GM12878 (cell line): ENCODE results near the gene ADAMTSL1. TPM values are rescaled to one million over a fixed set of nuclear protein-coding genes. Genes with fewer than 3 reads are reported as not detected.

Source experiments
- ATAC-seq: fragments of 200-7000 bp; cut with Tn5 transposase; 3 replicates; pipeline ENCODE4 v1.9.1; 2020; ENCODE audit warnings: mild to moderate bottlenecking, moderate library complexity
- Bru-seq: library from RNA; stranded (reverse); fragments of 400-500 nt; gene quantifications from one replicate; lab custom pipeline; 2021; lab: Mats Ljungman, UMichigan
- BruChase-seq, 2 experiments: library from RNA; stranded (reverse); fragments of 400-500 nt; gene quantifications; one replicate each; lab custom pipeline; 2021; lab: Mats Ljungman, UMichigan
- BruUV-seq: library from RNA; stranded (reverse); fragments of 400-500 nt; replicated peaks from 2 replicates; lab custom pipeline; 2021; lab: Mats Ljungman, UMichigan
- CTCF ChIA-PET: fragments of 300-600 bp; sonication (Branson Sonifier 250); formaldehyde crosslinking; extraction: SDS; loops from one replicate; lab custom pipeline; 2021; ENCODE audit warnings: inconsistent platforms; lab: Yijun Ruan, JAX
- POLR2A ChIA-PET: fragments of 350-600 bp; formaldehyde crosslinking; extraction: SDS; loops from one replicate; lab custom pipeline; 2021; ENCODE audit warnings: inconsistent platforms; lab: Charles Lee
- RAD21 ChIA-PET: fragments of 300-600 bp; sonication (Branson Sonifier 250); formaldehyde crosslinking; loops from one replicate; lab custom pipeline; 2023; ENCODE audit warnings: antibody characterized with exemption; ENCODE audit not compliant: unreplicated experiment; lab: Charles Lee
- SMC1A ChIA-PET: fragments of 300-600 bp; sonication (Branson Sonifier 250); formaldehyde crosslinking; loops from one replicate; lab custom pipeline; 2023; ENCODE audit not compliant: unreplicated experiment, uncharacterized antibody; lab: Charles Lee
- DNase-seq: peaks from one replicate; pipeline ENCODE4 v3.0.0-alpha.2; 2011; ENCODE audit warnings: low read depth, low spot score
- FAIRE-seq: peaks from 3 replicates; lab custom pipeline; 2011; peaks lifted over from hg19 to GRCh38; lab: Jason Lieb, UNC
- H2AFZ ChIP-seq: 2 replicates; pipeline ENCODE4 v1.6.0; 2011; ENCODE audit warnings: low read depth, low read length, control low read depth; ENCODE audit not compliant: control insufficient read depth
- H3K27ac ChIP-seq: 2 replicates; pipeline ENCODE4 v1.5.1; 2011; ENCODE audit warnings: control low read depth; ENCODE audit not compliant: control insufficient read depth, insufficient read depth
- H3K27me3 ChIP-seq, 2 experiments: replicated peaks in 1 of 2; 2 replicates each; pipeline versions ENCODE4 v1.6.0 to v1.6.1; 2011; ENCODE audit warnings: low read length in 1 of 2; ENCODE audit not compliant: control insufficient read depth in 2 of 2, insufficient read depth in 2 of 2
- H3K36me3 ChIP-seq, 2 experiments: 2 replicates each; pipeline ENCODE4 v1.5.1; 2011; ENCODE audit warnings: low read length in 1 of 2; ENCODE audit not compliant: control insufficient read depth in 2 of 2, insufficient read depth in 2 of 2
- H3K4me1 ChIP-seq: 2 replicates; pipeline ENCODE4 v1.6.1; 2011; ENCODE audit warnings: mild to moderate bottlenecking, low read length, moderate library complexity, mixed read lengths; ENCODE audit not compliant: control insufficient read depth, insufficient read depth
- H3K4me2 ChIP-seq: 2 replicates; pipeline ENCODE4 v1.6.0; 2011; ENCODE audit warnings: control low read depth; ENCODE audit not compliant: control insufficient read depth, insufficient read depth
- H3K4me3 ChIP-seq: fragments of 200-600 bp; sonication (generic); 2 replicates; pipeline ENCODE4 v1.5.1; 2016
- H3K79me2 ChIP-seq: 2 replicates; pipeline ENCODE4 v1.6.0; 2011; ENCODE audit warnings: low read length; ENCODE audit not compliant: control insufficient read depth, insufficient read depth
- H3K9ac ChIP-seq: 2 replicates; pipeline ENCODE4 v1.8.0; 2011; ENCODE audit warnings: low read length, control low read depth, mixed read lengths; ENCODE audit not compliant: control insufficient read depth, insufficient read depth
- H3K9me3 ChIP-seq: replicated peaks from 3 replicates; pipeline ENCODE4 v1.5.1; 2011; ENCODE audit warnings: mild to moderate bottlenecking, low read length; ENCODE audit not compliant: control insufficient read depth, insufficient read depth
- H4K20me1 ChIP-seq: 2 replicates; pipeline ENCODE4 v1.6.0; 2011; ENCODE audit not compliant: control insufficient read depth, insufficient read depth
- HDGF ChIP-seq: fragments of 450-650 bp; IDR thresholded peaks from 2 replicates; pipeline ENCODE4 v1.6.1; 2016; ENCODE audit warnings: antibody characterized with exemption
- IRF4 ChIP-seq: IDR thresholded peaks from 2 replicates; pipeline ENCODE4 v1.6.1; 2011; ENCODE audit warnings: low read depth, low read length
- MEF2B ChIP-seq: fragments of 450-650 bp; IDR thresholded peaks from 2 replicates; pipeline ENCODE4 v1.6.1; 2018; ENCODE audit warnings: mild to moderate bottlenecking, moderate library complexity; ENCODE audit not compliant: partially characterized antibody, poor library complexity, severe bottlenecking
- RAD51 ChIP-seq: fragments of 450-650 bp; IDR thresholded peaks from 2 replicates; pipeline ENCODE4 v1.6.1; 2016; ENCODE audit warnings: moderate library complexity, mild to moderate bottlenecking, inconsistent platforms
- RBBP5 ChIP-seq: fragments of 200-600 bp; sonication (generic); conservative IDR thresholded peaks from 2 replicates; pipeline ENCODE4 v1.6.1; 2016
- RFX5 ChIP-seq: IDR thresholded peaks from 2 replicates; pipeline ENCODE4 v1.6.1; 2011; ENCODE audit warnings: low read depth, low read length, improper control_type of control experiment
- SREBF1 ChIP-seq: IDR thresholded peaks from 2 replicates; pipeline ENCODE4 v1.6.1; 2012; ENCODE audit warnings: mild to moderate bottlenecking, low read length
- SUPT20H ChIP-seq: IDR thresholded peaks from 2 replicates; pipeline ENCODE4 v1.6.1; 2011; ENCODE audit warnings: low read depth, mild to moderate bottlenecking, low read length, moderate library complexity, borderline replicate concordance; ENCODE audit not compliant: control insufficient read depth
- WGBS: methylation state at CpG from one replicate; pipeline ENCODE4 v1.1.6; 2016; ENCODE audit warnings: low lambda C conversion rate; ENCODE audit not compliant: insufficient replicate concordance, insufficient coverage; ENCODE audit errors: missing lambda C conversion rate; 5-methylcytosine and 5-hydroxymethylcytosine counted together
- in situ Hi-C: fragments of 300-500 bp; cut with MboI; formaldehyde crosslinking; loops from 9 replicates; pipeline ENCODE4 v1.14.3; 2018; ENCODE audit warnings: mixed read lengths
- intact Hi-C: fragments of 100-400 bp; cut with micrococcal nuclease; formaldehyde crosslinking; loops from one replicate; pipeline ENCODE4 v1.14.2; 2022; ENCODE audit not compliant: unreplicated experiment
- long read RNA-seq, 2 experiments: library from polyadenylated mRNA; unstranded; transcript quantifications; one replicate each; pipeline ENCODE4 v2.0.0, GENCODE V29; 2019 to 2020
- polyA minus RNA-seq, 3 experiments: library from RNA; depleted of rRNA, polyadenylated mRNA; stranded (reverse); fragments of >200 nt; gene quantifications; 2 replicates each; pipeline ENCODE4 v1.2.3, GENCODE V29; 2011
- polyA plus RNA-seq, 11 experiments: library from polyadenylated mRNA; depleted of rRNA in 4 of 11; unstranded in 6 of 11; stranded (reverse) in 5 of 11; fragments of >200 nt; fragmentation: Nextera tagmentation in 4 of 11; fragmentation: Illumina TruSeq in 1 of 11; extraction: Ambion mirVana in 4 of 11; extraction: Trizol in 1 of 11; gene quantifications; 1 replicate in 1 of 11; 2 replicates in 10 of 11; pipeline versions ENCODE4 v1.2.1 to v1.2.3, GENCODE V29; 2011 to 2016; ENCODE audit warnings: inconsistent platforms in 2 of 11, missing spikeins in 2 of 11, low read depth in 1 of 11
- total RNA-seq, 4 experiments: library from RNA; depleted of rRNA in 3 of 4; stranded (reverse); fragments of >200 nt in 3 of 4; fragmentation: Illumina TruSeq in 1 of 4; extraction: Trizol in 1 of 4; gene quantifications; 2 replicates each; pipeline versions ENCODE4 v1.2.1 to v1.2.3, GENCODE V29; 2013 to 2021
- TF ChIP-seq, protein P1 (sequence below): IDR thresholded peaks from 2 replicates; pipeline ENCODE4 v1.6.1; 2011; ENCODE audit warnings: low read depth, low read length, improper control_type of control experiment, borderline replicate concordance
- TF ChIP-seq, protein P2 (sequence below): fragments of 450-650 bp; IDR thresholded peaks from 2 replicates; pipeline ENCODE4 v1.6.1; 2018; ENCODE audit warnings: mild to moderate bottlenecking, low read depth, moderate library complexity; ENCODE audit not compliant: partially characterized antibody

The ADAMTSL1 gene, protein sequence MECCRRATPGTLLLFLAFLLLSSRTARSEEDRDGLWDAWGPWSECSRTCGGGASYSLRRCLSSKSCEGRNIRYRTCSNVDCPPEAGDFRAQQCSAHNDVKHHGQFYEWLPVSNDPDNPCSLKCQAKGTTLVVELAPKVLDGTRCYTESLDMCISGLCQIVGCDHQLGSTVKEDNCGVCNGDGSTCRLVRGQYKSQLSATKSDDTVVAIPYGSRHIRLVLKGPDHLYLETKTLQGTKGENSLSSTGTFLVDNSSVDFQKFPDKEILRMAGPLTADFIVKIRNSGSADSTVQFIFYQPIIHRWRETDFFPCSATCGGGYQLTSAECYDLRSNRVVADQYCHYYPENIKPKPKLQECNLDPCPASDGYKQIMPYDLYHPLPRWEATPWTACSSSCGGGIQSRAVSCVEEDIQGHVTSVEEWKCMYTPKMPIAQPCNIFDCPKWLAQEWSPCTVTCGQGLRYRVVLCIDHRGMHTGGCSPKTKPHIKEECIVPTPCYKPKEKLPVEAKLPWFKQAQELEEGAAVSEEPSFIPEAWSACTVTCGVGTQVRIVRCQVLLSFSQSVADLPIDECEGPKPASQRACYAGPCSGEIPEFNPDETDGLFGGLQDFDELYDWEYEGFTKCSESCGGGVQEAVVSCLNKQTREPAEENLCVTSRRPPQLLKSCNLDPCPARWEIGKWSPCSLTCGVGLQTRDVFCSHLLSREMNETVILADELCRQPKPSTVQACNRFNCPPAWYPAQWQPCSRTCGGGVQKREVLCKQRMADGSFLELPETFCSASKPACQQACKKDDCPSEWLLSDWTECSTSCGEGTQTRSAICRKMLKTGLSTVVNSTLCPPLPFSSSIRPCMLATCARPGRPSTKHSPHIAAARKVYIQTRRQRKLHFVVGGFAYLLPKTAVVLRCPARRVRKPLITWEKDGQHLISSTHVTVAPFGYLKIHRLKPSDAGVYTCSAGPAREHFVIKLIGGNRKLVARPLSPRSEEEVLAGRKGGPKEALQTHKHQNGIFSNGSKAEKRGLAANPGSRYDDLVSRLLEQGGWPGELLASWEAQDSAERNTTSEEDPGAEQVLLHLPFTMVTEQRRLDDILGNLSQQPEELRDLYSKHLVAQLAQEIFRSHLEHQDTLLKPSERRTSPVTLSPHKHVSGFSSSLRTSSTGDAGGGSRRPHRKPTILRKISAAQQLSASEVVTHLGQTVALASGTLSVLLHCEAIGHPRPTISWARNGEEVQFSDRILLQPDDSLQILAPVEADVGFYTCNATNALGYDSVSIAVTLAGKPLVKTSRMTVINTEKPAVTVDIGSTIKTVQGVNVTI (N-terminal part only)
- total RNA-seq (2013; cell fraction: nucleolus; rRNA removed), result 0.12 and 0.19 TPM in 2 replicates
- total RNA-seq (2014; rRNA removed) (0.06 and 0.11 TPM in 2 replicates), total RNA-seq (2014; rRNA removed; fragmentation: Illumina TruSeq; extraction: Trizol) (not detected in 2 replicates), total RNA-seq (2021) (0.10 and 0.35 TPM in 2 replicates), polyA plus RNA-seq (2011; rRNA removed) (not detected in 2 replicates), polyA plus RNA-seq (2014; fragmentation: Illumina TruSeq; extraction: Trizol) (not detected in 2 replicates), polyA plus RNA-seq (2014; fragmentation: Nextera tagmentation; extraction: Ambion mirVana) (not detected), polyA plus RNA-seq (2014; rRNA removed) (0.01 and 0.11 TPM in 2 replicates), polyA plus RNA-seq (2016; fragmentation: Nextera tagmentation; extraction: Ambion mirVana) (under 1 TPM in 1 of 2 experiments, not detected in 1; 0.09 TPM), polyA minus RNA-seq (2011; rRNA and poly(A)+ RNA removed) (not detected in 2 replicates), Bru-seq, nascent RNA (percentile 6 among the genes with signal in this experiment), BruChase-seq, experiment 1, labeled RNA remaining after a 6-hour chase (percentile 1 among the genes with signal in this experiment), BruChase-seq, experiment 2, labeled RNA remaining after a 2-hour chase (percentile 2 among the genes with signal in this experiment)
- not detected for polyA plus RNA-seq (2011; ENCODE audit: low read depth)
- 0.07 TPM in 1 of 2 replicates, not detected in the other for polyA plus RNA-seq (2011; cell fraction: cytosol; rRNA removed)
- 0.04 TPM in 1 of 2 replicates, not detected in the other for polyA plus RNA-seq (2011; cell fraction: nucleus; rRNA removed)
- 0.01 and 0.04 TPM in 2 replicates for polyA plus RNA-seq (2012)
- polyA minus RNA-seq (2011; cell fraction: cytosol; rRNA and poly(A)+ RNA removed), result not detected in 2 replicates
- 0.12 TPM in 1 of 2 replicates, not detected in the other for polyA minus RNA-seq (2011; cell fraction: nucleus; rRNA and poly(A)+ RNA removed)
- long read RNA-seq, experiment 1, result 0 reads
- long read RNA-seq, experiment 2, partial matches to known transcripts, result 0 of 2 reads
- long read RNA-seq, experiment 2, other reads (novel, unspliced or antisense), result 2 of 2 reads

DNA sequence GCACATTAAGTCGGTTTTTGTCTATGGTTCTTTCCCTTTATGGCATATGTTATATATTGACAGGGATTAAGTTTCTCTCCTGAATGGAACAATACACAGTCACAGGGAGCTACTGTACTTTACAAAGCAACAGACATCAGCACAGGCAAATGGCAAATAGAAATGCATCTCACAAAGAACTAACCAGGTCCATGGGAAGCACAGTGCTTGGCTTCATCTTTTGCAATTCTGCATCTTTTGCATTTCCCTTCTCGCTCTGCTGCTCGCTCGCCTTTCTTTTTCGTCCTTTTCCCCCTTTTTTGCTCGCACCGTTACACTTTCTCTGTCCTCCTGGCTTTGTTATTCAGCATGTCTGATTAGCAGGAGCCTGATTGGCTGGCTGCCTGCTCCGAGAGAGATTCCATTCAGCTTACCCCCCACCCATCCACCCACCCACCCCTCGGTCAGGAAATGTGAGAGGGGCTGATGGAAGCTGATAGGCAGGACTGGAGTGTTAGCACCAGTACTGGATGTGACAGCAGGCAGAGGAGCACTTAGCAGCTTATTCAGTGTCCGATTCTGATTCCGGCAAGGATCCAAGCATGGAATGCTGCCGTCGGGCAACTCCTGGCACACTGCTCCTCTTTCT is at the start of gene ADAMTSL1:
TSS of gene ADAMTSL1 (plus strand) at position 502 of the 628 bp plus-strand sequence. CDS start at position 582, 80 bp downstream.
- ChIA-PET RAD21 (no interaction called here), POLR2A (no interaction called here), CTCF (interaction anchor here (0.6 kb wide), 1 partner anchor 31 kb away, joined by 3 read pairs; no protein-coding TSS in a partner anchor), SMC1A (no interaction called here)
- Histone ChIP-seq H3K36me3 (no peaks in the 10 kb centered on the region), H3K9me3 (no peaks in the 10 kb centered on the region), H3K27me3 (no peaks in the 10 kb centered on the region), H3K4me1 (no peaks in the 10 kb centered on the region), H4K20me1 (no peaks in the 10 kb centered on the region), H2AFZ (no peak within 1 kb of the TSS), H3K79me2 (no peaks in the 10 kb centered on the region), H3K4me3 (no peak within 1 kb of the TSS), H3K9ac (no peak within 1 kb of the TSS), H3K27ac (no peak within 1 kb of the TSS), H3K4me2 (no peak within 1 kb of the TSS)
- DNase-seq (no peak), FAIRE-seq (no peak), ATAC-seq (no peak)
- 2% methylated on average over 13 of the region's 13 CpGs for WGBS
- intact Hi-C loops (no loop called here), in situ Hi-C loops (loop anchor here (10.0 kb wide), 1 partner anchor 59 kb away; no protein-coding TSS in a partner anchor)
- no TSS peak for BruUV-seq
- TF ChIP-seq RAD51 (no peak), HDGF (no peak), SUPT20H (no peak), SREBF1 (no peak), RFX5 (no peak), RBBP5 (no peak), IRF4 (no peak), MEF2B (no peak)
- TF ChIP-seq, protein P1, sequence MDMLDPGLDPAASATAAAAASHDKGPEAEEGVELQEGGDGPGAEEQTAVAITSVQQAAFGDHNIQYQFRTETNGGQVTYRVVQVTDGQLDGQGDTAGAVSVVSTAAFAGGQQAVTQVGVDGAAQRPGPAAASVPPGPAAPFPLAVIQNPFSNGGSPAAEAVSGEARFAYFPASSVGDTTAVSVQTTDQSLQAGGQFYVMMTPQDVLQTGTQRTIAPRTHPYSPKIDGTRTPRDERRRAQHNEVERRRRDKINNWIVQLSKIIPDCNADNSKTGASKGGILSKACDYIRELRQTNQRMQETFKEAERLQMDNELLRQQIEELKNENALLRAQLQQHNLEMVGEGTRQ, result no peak
- TF ChIP-seq, protein P2, sequence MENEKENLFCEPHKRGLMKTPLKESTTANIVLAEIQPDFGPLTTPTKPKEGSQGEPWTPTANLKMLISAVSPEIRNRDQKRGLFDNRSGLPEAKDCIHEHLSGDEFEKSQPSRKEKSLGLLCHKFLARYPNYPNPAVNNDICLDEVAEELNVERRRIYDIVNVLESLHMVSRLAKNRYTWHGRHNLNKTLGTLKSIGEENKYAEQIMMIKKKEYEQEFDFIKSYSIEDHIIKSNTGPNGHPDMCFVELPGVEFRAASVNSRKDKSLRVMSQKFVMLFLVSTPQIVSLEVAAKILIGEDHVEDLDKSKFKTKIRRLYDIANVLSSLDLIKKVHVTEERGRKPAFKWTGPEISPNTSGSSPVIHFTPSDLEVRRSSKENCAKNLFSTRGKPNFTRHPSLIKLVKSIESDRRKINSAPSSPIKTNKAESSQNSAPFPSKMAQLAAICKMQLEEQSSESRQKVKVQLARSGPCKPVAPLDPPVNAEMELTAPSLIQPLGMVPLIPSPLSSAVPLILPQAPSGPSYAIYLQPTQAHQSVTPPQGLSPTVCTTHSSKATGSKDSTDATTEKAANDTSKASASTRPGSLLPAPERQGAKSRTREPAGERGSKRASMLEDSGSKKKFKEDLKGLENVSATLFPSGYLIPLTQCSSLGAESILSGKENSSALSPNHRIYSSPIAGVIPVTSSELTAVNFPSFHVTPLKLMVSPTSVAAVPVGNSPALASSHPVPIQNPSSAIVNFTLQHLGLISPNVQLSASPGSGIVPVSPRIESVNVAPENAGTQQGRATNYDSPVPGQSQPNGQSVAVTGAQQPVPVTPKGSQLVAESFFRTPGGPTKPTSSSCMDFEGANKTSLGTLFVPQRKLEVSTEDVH, result no peak
